Ishikawa (cell line): ENCODE data around the gene ZFYVE21.

Source experiments
- CEBPB ChIP-seq: IDR thresholded peaks from 2 replicates; pipeline ENCODE4 v1.6.1; 2012
- CREB1 ChIP-seq: IDR thresholded peaks from 2 replicates; pipeline ENCODE4 v1.6.1; 2012; ENCODE audit warnings: low read depth
- EGR1 ChIP-seq: IDR thresholded peaks from 2 replicates; pipeline ENCODE4 v1.6.1; 2012
- EP300 ChIP-seq: IDR thresholded peaks from 2 replicates; pipeline ENCODE4 v1.6.1; 2012; ENCODE audit warnings: borderline replicate concordance
- FOXM1 ChIP-seq: IDR thresholded peaks from 2 replicates; pipeline ENCODE4 v1.6.1; 2012; ENCODE audit warnings: low read depth, borderline replicate concordance
- MAX ChIP-seq: IDR thresholded peaks from 2 replicates; pipeline ENCODE4 v1.6.1; 2012
- NFIC ChIP-seq: IDR thresholded peaks from 2 replicates; pipeline ENCODE4 v1.6.1; 2012
- RAD21 ChIP-seq: IDR thresholded peaks from 2 replicates; pipeline ENCODE4 v1.6.1; 2012; ENCODE audit warnings: low read depth
- REST ChIP-seq: IDR thresholded peaks from 2 replicates; pipeline ENCODE4 v1.6.1; 2012; ENCODE audit warnings: low read depth, mild to moderate bottlenecking
- TAF1 ChIP-seq: IDR thresholded peaks from 2 replicates; pipeline ENCODE4 v1.6.1; 2012; ENCODE audit warnings: low read depth, mild to moderate bottlenecking
- TCF12 ChIP-seq: IDR thresholded peaks from 2 replicates; pipeline ENCODE4 v1.6.1; 2012; ENCODE audit warnings: low read depth
- TEAD4 ChIP-seq: IDR thresholded peaks from 2 replicates; pipeline ENCODE4 v1.6.1; 2012
- USF1 ChIP-seq: IDR thresholded peaks from 2 replicates; pipeline ENCODE4 v1.6.1; 2012
- YY1 ChIP-seq: IDR thresholded peaks from 2 replicates; pipeline ENCODE4 v1.6.1; 2012; ENCODE audit warnings: low read depth
- ZBTB7A ChIP-seq: IDR thresholded peaks from 2 replicates; pipeline ENCODE4 v1.6.1; 2012; ENCODE audit warnings: low read depth

The ZFYVE21 gene

DNA sequence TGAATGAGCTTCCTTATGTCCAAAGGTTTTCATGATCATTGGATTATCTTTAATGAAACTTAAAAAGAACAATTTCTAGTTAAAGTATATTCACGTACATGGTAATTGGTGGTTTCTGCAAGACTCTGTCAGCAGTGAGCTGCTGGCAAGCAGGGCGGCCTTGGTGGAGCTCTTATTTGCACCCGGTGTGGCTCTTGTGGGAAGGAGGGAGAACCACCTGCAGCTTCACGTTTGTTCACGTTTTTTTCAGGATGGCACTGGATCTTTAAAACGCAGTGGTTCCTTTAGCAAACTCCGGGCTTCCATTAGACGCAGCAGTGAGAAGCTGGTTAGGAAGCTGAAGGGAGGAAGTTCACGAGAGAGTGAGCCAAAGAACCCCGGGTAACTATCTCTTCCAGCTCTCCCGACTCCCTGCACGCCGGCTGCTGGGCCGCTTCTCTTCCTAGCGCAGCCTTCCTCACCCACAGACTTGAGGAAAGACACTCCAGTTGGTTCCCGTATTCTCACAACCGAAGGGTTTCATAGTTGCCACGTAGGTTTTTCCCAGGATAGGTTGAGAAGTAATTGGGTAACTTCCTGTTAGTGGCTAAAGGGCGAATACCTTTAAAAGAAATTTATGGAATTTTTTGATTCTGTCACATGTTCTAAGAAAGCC, 28.7 kb upstream of the ZFYVE21 start:
- TF ChIP-seq REST (no peak), NFIC (no peak), CEBPB (no peak), CREB1 (no peak), TAF1 (no peak), YY1 (no peak), USF1 (no peak), TCF12 (no peak), FOXM1 (no peak), MAX (no peak), EGR1 (no peak), ZBTB7A (no peak)

GRCh38 chr14:103687712-103688111, 27.9 kb upstream of the ZFYVE21 start:
- TF ChIP-seq USF1, result no peak
- no peak for TF ChIP-seq CREB1
- no peak for TF ChIP-seq REST
- TF ChIP-seq RAD21, result no peak
- no peak for TF ChIP-seq TEAD4

GRCh38 chr14:103688441-103688840, 27.2 kb upstream of the ZFYVE21 start:
- TF ChIP-seq CREB1 (no peak), CEBPB (no peak), REST (no peak), EP300 (no peak), TCF12 (no peak), FOXM1 (no peak), YY1 (no peak), RAD21 (no peak), EGR1 (no peak), ZBTB7A (no peak), MAX (no peak), USF1 (no peak), TEAD4 (no peak), TAF1 (no peak)

DNA sequence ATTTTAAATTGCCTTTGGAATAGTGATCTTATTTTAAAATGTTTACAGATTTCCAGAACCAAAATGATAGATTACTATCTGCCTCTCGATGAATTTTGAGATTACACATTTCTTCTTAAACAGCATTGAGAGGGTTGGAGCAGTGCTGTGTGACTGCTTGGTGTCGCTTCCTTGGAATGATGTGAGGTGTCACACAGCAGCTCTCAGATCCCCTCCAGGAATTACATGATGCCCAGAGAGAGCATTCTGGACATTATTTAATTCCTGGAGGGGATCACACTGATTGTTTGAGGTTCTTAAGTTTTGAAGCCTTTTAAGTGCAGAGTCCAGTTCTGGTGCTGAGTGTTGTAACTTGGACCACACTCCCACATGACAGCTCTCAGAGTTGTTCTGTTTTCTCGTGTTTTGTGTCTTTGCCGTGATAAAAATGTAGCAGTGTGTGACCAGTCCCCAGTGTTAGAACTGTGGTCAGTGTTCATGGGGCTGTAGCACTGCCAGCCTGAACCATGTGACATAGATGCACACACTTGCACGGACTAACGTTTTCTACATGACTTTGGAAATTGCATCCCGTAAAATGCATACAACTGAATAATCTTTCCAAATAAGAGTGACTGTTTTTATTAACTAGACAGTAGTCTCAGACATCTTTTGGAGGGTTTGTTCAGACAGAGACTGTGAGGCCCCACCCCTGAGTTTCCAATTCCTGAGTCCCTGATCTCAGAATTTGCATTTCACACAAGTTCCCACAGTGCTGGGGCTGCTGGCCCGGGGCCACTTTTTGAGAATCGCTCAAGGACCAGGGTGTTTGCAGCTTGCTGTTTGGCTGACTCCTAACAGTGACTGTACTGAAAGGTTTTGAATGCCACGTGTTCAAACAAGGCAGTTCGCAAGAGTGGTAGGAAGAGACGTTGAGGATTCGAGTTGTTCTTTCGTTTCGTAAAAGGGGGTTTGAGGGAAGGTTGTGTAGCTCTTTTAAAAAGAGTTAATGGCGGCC, 26.4 kb upstream of the ZFYVE21 start:
- TF ChIP-seq NFIC, result no peak
- TF ChIP-seq TAF1, result no peak
- no peak for TF ChIP-seq MAX
- TF ChIP-seq YY1, result no peak
- TF ChIP-seq REST, result no peak
- TF ChIP-seq RAD21, result no peak
- no peak for TF ChIP-seq ZBTB7A
- no peak for TF ChIP-seq FOXM1
- TF ChIP-seq TEAD4, result no peak
- TF ChIP-seq EP300, result no peak
- TF ChIP-seq TCF12, result no peak
- no peak for TF ChIP-seq USF1
- TF ChIP-seq CREB1, result no peak
